Measurements from ENCODE around the gene KRTAP5-1. TPM values are rescaled to one million over a fixed set of nuclear protein-coding genes. Genes with fewer than 3 reads are reported as not detected.

The KRTAP5-1 gene
- total and polyA plus RNA-seq, 8 donors: 0.50 TPM; not detected in 7

DNA sequence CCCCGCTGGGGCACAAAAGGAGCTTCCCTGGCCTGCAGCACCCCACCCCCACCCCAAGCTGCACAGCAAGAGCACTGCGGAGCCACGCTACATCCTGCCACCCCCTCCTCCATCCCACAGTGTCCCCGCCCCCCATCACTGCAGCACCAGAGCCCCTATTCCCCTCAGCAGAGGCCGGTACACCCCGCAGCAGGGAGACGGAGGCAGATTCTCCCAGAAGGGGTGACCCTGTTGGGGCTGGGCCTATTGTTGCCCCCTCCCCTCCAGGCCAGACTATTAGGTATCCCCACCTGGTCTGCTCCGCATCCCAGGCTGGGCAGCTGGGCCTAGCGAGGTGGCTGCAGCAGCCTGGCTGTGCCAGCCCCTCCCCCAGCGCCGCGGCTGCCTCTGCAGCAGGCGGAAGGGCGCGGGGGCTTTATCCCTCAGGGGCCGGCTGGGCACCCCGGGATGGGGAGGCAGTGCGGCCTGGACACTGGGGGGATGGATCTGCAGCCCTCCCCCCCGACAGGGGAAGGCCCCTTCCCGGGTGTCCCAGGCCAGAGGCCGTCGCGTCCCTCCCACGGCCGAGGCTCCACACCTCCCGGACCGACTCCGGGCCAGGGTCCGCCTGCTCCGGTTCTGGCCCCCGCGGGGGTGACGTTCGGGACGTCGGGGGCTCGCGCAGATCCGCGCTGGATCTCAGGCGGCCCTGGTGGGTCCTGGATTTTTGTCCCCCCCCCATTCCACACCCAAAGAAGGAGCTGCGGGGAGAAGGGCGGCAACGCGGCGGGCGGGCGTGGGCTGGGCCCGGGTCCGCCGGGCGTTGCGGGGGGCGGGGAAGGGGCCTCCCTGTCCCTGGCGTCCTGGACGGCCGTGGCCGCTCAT lies 14.0 kb downstream of the KRTAP5-1 start:
- Histone ChIP-seq H3K4me1 (peaks cover 40 to 74% (median 59%) of the 10 kb centered on the region in 4 donors), H3K27me3 (peaks cover 0 to 53% (median 11%) of the 10 kb centered on the region in 3 donors), H3K4me3 (peak overlapping the region; percentile 50 to 63 (median 62)), H3K36me3 (no peaks in the 10 kb centered on the region), H3K27ac (peak overlapping the region; percentile 48 to 89 (median 78)), H3K9me3 (no peaks in the 10 kb centered on the region)
- TF ChIP-seq EP300 (IDR thresholded peaks at IDR 0.05) (no peak), POLR2A (IDR thresholded peaks at IDR 0.05) (no peak), POLR2AphosphoS5 (IDR thresholded peaks at IDR 0.05) (no peak)
- TF ChIP-seq, protein P1, sequence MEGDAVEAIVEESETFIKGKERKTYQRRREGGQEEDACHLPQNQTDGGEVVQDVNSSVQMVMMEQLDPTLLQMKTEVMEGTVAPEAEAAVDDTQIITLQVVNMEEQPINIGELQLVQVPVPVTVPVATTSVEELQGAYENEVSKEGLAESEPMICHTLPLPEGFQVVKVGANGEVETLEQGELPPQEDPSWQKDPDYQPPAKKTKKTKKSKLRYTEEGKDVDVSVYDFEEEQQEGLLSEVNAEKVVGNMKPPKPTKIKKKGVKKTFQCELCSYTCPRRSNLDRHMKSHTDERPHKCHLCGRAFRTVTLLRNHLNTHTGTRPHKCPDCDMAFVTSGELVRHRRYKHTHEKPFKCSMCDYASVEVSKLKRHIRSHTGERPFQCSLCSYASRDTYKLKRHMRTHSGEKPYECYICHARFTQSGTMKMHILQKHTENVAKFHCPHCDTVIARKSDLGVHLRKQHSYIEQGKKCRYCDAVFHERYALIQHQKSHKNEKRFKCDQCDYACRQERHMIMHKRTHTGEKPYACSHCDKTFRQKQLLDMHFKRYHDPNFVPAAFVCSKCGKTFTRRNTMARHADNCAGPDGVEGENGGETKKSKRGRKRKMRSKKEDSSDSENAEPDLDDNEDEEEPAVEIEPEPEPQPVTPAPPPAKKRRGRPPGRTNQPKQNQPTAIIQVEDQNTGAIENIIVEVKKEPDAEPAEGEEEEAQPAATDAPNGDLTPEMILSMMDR (IDR thresholded peaks at IDR 0.05): no peak
- WGBS, 5 donors: 1 to 12% (median 8%) methylated on average over 12 to 58 of the region's 58 CpGs
- intact Hi-C loops (cut with DNase I; ENCODE audit: low total_unique reads): no loop called here
- peak in 1 of 2 donors; percentile 81 for DNase-seq

DNA sequence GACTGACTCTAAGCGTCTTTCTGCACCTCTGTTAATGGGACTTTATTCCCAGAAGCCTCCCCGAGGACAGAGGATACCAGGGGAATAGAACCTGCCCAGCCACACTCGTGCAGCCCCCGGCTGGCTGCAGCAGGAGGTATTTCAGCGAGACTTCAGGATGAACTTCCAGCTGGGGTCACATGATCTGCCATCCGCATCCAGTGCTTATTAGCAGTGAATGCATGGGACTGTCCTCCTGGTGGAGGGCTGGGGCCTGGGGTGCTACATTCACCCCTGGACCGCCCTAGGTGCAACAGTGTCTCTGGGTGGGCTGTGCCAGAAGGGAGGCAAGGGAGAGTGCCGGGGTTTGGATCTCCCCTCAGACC lies 14.6 kb downstream of the KRTAP5-1 start:
- H3K27ac ChIP-seq: peak overlapping the region in 4 of 5 donors; percentile 61 to 89 (median 80)
- WGBS, 5 donors: 80 to 91% (median 89%) methylated on average over 6 to 8 of the region's 8 CpGs
- peak overlapping the region; percentile 50 to 63 (median 62) for H3K4me3 ChIP-seq
- H3K27me3 ChIP-seq: peaks cover 0 to 46% (median 11%) of the 10 kb centered on the region in 3 donors
- intact Hi-C loops (cut with DNase I; ENCODE audit: low total_unique reads): no loop called here
- no peak for DNase-seq
- H3K4me1 ChIP-seq: peaks cover 40 to 74% (median 60%) of the 10 kb centered on the region in 4 donors
- no peaks in the 10 kb centered on the region for H3K9me3 ChIP-seq
- peaks cover 0 to 2% (median under 1%) of the 10 kb centered on the region in 4 donors for H3K36me3 ChIP-seq
- TF ChIP-seq EP300 (IDR thresholded peaks at IDR 0.05) (no peak), POLR2AphosphoS5 (IDR thresholded peaks at IDR 0.05) (no peak), POLR2A (IDR thresholded peaks at IDR 0.05) (no peak)
- TF ChIP-seq, protein P1 (IDR thresholded peaks at IDR 0.05): no peak

DNA sequence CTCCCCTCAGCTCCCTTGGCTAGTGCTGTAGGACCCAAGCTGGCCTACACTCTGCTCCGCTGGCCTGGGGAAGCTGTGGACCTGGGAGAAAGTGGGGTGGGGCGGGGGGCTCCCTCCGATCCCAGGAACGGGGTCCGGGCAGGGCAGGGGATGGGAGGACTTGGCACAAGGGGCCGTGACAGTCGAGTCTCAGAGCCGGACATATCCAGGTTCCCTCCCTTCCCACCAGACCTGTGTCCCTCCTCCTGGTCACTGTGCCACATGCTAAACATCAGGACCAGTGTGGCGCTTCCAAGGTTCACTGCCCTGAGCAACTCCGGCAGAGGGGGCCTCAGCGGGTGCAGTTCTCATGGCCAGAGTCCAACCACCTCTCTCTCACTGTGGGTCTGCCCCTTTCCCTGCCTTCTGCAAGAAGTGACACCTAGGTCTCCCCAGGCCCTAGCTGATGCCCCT lies 15.1 kb downstream of the KRTAP5-1 start:
- peak in 1 of 2 donors; percentile 40 for DNase-seq
- 62 to 79% (median 68%) methylated on average over 4 to 11 of the region's 11 CpGs for whole genome bisulfite sequencing, 5 donors

DNA sequence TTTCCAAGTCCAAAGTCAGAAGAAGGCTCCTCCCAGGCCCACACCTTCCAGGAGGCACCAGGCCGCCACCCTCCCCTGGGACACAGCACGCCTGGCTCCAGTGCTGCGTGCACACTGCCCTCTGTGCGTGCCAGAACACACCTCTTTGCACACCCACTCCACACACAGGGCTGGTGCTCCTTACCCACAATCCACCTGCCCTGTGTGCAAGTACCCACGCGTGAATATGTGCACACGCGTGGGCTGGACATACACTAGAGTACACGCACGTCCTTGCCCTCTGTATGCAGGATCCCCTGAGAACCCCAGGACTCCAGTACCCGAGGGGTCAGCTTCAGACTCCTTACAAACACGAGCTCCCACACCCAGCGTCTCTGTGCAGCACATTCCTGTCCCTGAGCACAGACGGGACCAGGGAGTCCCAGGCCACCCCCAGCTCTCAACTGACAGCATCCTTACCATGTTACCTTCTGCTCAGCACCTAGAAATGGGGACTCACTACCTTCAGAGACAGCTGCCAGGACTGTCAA lies 15.8 kb downstream of the KRTAP5-1 start:
- intact Hi-C loops (cut with DNase I; ENCODE audit: low total_unique reads): no loop called here
- Histone ChIP-seq H3K9me3 (no peaks in the 10 kb centered on the region), H3K27ac (peak overlapping the region in 2 of 5 donors; percentile 5 to 89), H3K4me1 (peaks cover 42 to 79% (median 63%) of the 10 kb centered on the region in 4 donors), H3K36me3 (peaks cover 0 to 9% (median 6%) of the 10 kb centered on the region in 4 donors), H3K27me3 (peaks cover 0 to 37% (median 11%) of the 10 kb centered on the region in 3 donors), H3K4me3 (no peak overlapping the region)
- peak; percentile 49 to 72 for DNase-seq
- WGBS, 5 donors: 42 to 58% (median 51%) methylated on average over 9 to 14 of the region's 14 CpGs
- TF ChIP-seq EP300 (IDR thresholded peaks at IDR 0.05): no peak
- TF ChIP-seq POLR2AphosphoS5 (IDR thresholded peaks at IDR 0.05): no peak
- TF ChIP-seq, protein P1 (IDR thresholded peaks at IDR 0.05): no peak
- TF ChIP-seq POLR2A (IDR thresholded peaks at IDR 0.05): no peak

More for the DNA sequence above, 15.1 kb downstream of the KRTAP5-1 start:
- Histone ChIP-seq H3K9me3 (no peaks in the 10 kb centered on the region), H3K27me3 (peaks cover 0 to 42% (median 11%) of the 10 kb centered on the region in 3 donors), H3K4me3 (peak overlapping the region in 2 of 4 donors; percentile 61 to 63), H3K27ac (peak overlapping the region in 1 of 5 donors; percentile 89), H3K36me3 (peaks cover 0 to 7% (median 6%) of the 10 kb centered on the region in 4 donors), H3K4me1 (peaks cover 45 to 78% (median 62%) of the 10 kb centered on the region in 4 donors)
- intact Hi-C loops (cut with DNase I; ENCODE audit: low total_unique reads): no loop called here
- TF ChIP-seq POLR2A (IDR thresholded peaks at IDR 0.05) (no peak), POLR2AphosphoS5 (IDR thresholded peaks at IDR 0.05) (no peak), EP300 (IDR thresholded peaks at IDR 0.05) (no peak)
- TF ChIP-seq, protein P1 (IDR thresholded peaks at IDR 0.05): no peak

All from stomach (tissue), 9 donors.